AG09319 (cell line): Measurements from ENCODE around the gene ADRA2B.

Experiments used
- DNase-seq: peaks from one replicate; pipeline ENCODE4 v3.0.0-alpha.2; 2010; ENCODE audit warnings: low read depth; ENCODE audit errors: extremely low read depth
- TF ChIP-seq, protein P1 (sequence below): IDR thresholded peaks from 2 replicates; pipeline ENCODE4 v1.5.1; 2011; ENCODE audit warnings: low read depth, mild to moderate bottlenecking, inconsistent platforms, low read length, moderate library complexity

The ADRA2B gene

DNA sequence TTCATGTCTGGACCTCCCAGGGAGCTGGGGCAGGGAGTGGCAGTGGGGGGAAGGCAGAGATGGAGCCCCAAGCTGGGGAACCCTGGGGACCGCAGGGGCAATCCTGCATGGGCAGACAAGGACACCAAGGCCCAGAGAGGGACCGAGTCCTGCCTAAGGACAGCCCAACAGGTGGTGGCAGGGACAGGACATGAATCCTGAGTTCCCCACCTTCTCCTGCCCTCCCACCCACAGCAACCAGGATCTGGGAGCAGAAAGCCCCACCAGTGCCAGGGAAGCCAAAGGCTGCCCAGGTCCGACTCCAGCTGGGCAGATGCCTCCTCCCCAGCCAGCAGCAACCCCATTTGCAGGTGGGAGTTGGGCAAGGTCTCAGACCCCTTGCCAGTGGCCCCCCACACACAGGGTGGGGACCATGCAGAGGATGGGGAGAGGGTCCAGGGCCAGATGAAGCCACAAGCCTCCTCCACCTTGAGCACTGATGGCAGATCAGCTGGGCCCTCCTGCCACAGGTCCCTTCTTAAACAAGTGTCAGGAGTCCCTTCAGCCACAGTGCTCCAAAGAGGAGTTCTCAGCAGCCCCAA, 6.3 kb downstream of the ADRA2B start:
- DNase-seq, result no peak
- TF ChIP-seq, protein P1, sequence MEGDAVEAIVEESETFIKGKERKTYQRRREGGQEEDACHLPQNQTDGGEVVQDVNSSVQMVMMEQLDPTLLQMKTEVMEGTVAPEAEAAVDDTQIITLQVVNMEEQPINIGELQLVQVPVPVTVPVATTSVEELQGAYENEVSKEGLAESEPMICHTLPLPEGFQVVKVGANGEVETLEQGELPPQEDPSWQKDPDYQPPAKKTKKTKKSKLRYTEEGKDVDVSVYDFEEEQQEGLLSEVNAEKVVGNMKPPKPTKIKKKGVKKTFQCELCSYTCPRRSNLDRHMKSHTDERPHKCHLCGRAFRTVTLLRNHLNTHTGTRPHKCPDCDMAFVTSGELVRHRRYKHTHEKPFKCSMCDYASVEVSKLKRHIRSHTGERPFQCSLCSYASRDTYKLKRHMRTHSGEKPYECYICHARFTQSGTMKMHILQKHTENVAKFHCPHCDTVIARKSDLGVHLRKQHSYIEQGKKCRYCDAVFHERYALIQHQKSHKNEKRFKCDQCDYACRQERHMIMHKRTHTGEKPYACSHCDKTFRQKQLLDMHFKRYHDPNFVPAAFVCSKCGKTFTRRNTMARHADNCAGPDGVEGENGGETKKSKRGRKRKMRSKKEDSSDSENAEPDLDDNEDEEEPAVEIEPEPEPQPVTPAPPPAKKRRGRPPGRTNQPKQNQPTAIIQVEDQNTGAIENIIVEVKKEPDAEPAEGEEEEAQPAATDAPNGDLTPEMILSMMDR, result no peak

DNA sequence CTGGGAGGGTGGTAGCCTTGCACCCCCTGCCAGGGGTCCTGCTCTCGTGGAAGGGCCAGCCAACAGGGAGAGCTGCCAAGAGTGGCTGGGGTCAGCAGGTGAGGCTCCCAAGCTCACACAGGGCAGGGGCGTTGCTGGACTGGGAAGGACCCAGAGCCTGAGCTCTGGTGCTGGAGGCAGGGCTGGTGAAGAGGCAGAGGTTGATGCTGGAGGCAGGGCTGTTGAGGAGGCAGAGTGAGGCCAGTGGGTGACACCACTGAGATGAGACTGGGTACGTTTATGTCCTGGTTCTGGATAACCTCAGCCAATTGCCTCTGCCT, 7.0 kb downstream of the ADRA2B start:
- no peak for DNase-seq
- TF ChIP-seq, protein P1, result no peak

DNA sequence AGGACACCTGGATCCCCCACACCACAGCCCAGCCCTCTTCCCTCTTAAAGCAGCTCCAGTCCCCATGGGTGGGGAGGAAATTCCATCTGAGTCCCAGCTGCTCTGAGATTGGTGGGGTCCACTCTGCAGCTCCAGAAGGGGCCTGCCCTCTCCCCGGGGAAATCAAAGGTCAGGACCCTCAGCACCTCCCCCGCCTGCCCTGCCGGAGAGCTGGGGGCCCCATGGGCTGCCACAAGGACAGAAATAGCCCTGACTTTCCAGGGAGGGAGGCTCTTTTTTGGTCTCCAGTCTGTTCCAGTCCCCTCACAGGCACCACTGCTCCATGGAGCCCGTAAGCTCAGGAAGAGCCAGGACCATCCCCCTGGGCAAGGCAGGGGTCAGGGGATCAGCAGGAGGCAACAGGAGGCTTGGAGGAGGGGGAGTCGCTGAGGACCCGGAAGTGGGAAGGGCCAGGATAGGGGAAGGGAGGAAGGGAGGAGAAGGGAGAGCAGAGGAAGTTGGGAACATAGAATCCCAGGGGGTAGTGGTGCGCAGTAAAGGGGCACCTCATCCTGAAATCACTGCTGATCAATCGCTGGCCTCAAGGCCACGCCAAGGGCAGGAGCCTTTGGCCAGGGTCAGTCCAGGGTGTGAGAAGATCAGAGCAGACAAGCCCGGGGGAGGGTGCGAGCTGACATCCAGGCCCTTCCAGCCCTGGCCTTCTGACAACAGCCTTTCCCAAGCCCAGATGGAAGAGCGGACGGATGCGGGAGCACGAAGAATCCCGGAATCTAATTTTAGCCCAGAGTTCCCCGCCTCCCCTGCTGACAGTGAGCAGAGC, 7.6 kb downstream of the ADRA2B start:
- no peak for DNase-seq
- TF ChIP-seq, protein P1, result no peak

DNA sequence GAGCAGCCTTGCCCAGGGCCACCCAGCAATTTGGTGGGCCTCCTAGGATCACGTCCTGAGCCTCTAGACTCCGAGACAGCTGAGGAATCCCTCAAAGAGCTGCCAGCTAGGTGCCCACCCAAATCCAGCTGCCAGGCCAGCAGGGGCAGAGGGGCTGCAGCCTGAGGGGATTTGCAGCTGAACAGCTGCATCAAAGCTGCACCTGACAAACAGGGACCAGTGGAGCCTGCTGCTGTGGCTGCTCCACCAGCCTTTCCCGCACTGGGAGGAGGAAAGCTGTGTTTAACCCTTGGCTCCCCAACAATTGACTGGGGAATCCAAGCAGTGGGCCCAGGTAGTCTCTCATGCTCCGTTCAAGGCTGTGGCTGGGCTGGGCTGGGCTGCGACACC, 8.2 kb downstream of the ADRA2B start:
- no peak for DNase-seq
- TF ChIP-seq, protein P1, result no peak

DNA sequence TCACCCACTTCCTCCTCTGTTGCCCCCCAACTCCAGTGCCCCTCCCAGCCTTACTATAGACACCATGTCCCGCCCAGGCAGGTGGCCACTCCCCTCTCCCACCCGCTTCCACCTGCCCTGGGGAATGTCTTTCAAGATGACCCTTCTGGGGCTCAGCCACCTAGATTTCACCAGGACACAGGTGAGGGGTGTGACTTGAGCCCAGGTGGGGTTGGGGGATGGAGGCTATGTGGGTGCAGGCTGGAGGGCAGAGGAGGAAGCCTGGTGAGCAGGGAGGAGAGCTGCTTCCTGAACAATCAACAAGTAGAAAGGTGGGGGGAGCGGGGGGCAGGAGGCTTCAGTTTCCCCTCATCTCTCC, 8.7 kb downstream of the ADRA2B start:
- TF ChIP-seq, protein P1, result no peak
- DNase-seq, result no peak

DNA sequence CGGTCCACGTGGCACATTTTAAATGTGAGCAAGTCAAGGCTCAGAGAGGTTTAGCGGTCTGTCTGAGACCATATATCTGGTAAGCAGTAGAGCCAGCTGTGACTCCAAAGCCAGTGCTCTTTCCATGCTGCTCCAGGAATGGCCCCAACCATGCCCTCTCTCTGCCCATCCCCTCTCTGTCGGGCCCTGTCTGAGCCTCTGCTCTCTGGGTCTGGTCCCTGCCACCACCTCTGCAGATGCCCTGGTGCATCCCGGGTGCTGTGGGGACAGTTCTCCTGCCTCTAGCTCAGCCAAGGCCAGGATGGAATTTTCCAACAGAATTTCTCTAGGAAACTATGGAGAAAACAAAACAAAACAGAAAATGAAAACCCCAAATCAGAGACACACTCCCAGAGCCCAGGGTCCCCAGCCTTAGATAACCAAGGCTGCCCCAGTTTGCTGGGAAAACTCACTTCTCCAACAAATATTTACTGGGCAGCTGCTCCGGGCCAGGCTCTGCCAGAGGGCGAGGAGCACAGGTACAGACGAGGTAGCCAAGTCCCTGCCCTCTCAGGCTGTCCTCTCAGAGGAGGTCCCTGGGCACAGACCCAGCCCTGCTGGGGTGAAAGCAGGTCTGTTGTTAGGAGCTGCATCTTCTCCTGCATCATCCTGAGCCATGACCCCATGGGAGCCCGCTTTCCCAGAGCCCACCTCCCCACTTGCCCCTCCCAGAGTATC, 9.2 kb downstream of the ADRA2B start:
- DNase-seq, result no peak
- TF ChIP-seq, protein P1, result no peak
